ENCODE measurements around the gene MAPK7. TPM values are rescaled to one million over a fixed set of nuclear protein-coding genes. Genes with fewer than 3 reads are reported as not detected.

MAPK7 gene
- polyA plus RNA-seq, 1 of the 3 experiments (the other 2 are of a cell fraction) = 19.1 TPM

- CTCF ChIA-PET = interaction anchor here (0.9 to 2.2 kb wide), 5 partner anchors 8 to 54 kb away, joined by 3 to 9 read pairs (median 4); partner anchors contain the start of gene B9D1
- no peaks in the 10 kb centered on the region for H3K27me3 ChIP-seq (ENCODE audit: insufficient read depth)
- peaks cover 24% of the 10 kb centered on the region for H3F3A ChIP-seq (replicated peaks; ENCODE audit: insufficient read depth)
- peak overlapping the region in 1 of 2 experiments; percentile 58; a peak in 2 of 4 replicates for H3K27ac ChIP-seq (ENCODE audit: low read depth in 2 of 2, low read length in 1 of 2)
- H3K79me2 ChIP-seq (ENCODE audit: insufficient read depth) = peaks cover under 1% of the 10 kb centered on the region; the same call in 1 of the 2 replicates
- peaks cover 8 to 17% of the 10 kb centered on the region in 2 experiments; a peak in 3 of 4 replicates for H3K4me1 ChIP-seq (ENCODE audit: control insufficient read depth in 1 of 2, insufficient read depth in 2 of 2, low read depth in 1 of 2, low read length in 1 of 2)
- no peak for DNase-seq
- H3K4me2 ChIP-seq = 0 out of 2 replicates have a peak overlapping the region, but pooled peaks have one; percentile 36
- no peaks in the 10 kb centered on the region for H3K9me2 ChIP-seq
- POLR2A ChIA-PET = no interaction called here
- H3K9me3 ChIP-seq = no peaks in the 10 kb centered on the region
- TF ChIP-seq FOXM1 (IDR thresholded peaks at IDR 0.05; ENCODE audit: low read depth) (no peak), TAF1 (IDR thresholded peaks at IDR 0.05; ENCODE audit: borderline replicate concordance, low read depth, low read length) (no peak)
- H3K4me3 ChIP-seq (ENCODE audit: low read depth in 2 of 2, low read length in 1 of 2) = no peak overlapping the region
- H4K20me1 ChIP-seq (ENCODE audit: insufficient read depth) = no peaks in the 10 kb centered on the region
- peaks cover 0 to 12% of the 10 kb centered on the region in 2 experiments for H3K36me3 ChIP-seq (replicated peaks in 1 of 2; ENCODE audit: control insufficient read depth in 1 of 2, insufficient read depth in 2 of 2, low read length in 1 of 2)
- WGBS (ENCODE audit: low lambda C conversion rate) = 69% methylated on average over 3 of the region's 3 CpGs
- no peak overlapping the region for H3K9ac ChIP-seq
- H2AFZ ChIP-seq (ENCODE audit: low read depth) = no peak overlapping the region
These were observed 39.3 kb downstream of the MAPK7 start for GRCh38 chr17:19417611-19418010.

DNA sequence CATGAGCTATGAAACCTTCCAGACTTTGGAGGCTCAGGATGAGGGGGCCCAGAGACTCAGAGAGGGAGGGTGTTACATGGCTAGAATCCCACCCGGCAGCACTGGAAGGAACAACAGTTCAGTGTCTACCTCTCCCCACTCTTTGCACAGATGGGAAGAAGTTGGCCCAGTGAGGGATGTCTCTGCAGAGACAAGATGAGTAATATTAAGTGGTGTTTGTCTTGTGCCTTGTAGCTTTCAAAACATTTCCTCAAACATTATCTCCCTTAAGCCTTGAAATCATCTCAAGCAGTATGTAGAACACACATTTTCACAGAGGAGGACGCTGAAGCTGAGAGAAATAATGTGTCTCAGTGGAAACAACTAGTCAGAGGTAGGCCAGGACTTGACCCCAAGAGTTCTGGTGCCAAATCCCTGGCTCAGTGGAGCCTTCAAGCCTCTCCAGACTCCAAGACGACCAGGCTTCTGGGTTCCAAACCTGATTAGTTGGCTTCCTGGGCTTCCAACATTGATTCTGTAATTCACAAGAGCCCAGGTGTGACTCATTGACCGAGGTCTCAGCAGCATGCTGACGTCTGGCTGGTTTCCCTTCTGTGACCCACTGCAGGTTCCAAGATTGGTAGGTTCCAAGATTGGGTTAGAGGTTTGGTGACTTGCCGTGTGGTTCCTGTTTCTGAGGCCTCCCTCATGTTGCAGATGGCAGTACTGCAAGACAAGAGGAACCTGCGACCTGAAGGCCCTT lies 40.1 kb downstream of the MAPK7 start:
- Histone ChIP-seq H3K4me2 (peak overlapping the region; percentile 36; the same call in 1 of the 2 replicates), H3K9me3 (no peaks in the 10 kb centered on the region), H3K27me3 (ENCODE audit: insufficient read depth) (no peaks in the 10 kb centered on the region), H2AFZ (ENCODE audit: low read depth) (no peak overlapping the region), H4K20me1 (ENCODE audit: insufficient read depth) (no peaks in the 10 kb centered on the region), H3K27ac (ENCODE audit: low read depth in 2 of 2, low read length in 1 of 2) (peak overlapping the region in 1 of 2 experiments; percentile 58; a peak in 2 of 4 replicates), H3K36me3 (replicated peaks in 1 of 2; ENCODE audit: control insufficient read depth in 1 of 2, insufficient read depth in 2 of 2, low read length in 1 of 2) (peaks cover 0 to 12% of the 10 kb centered on the region in 2 experiments), H3K9me2 (no peaks in the 10 kb centered on the region), H3K4me1 (ENCODE audit: control insufficient read depth in 1 of 2, insufficient read depth in 2 of 2, low read depth in 1 of 2, low read length in 1 of 2) (peaks cover 5 to 17% of the 10 kb centered on the region in 2 experiments; a peak in 3 of 4 replicates), H3K79me2 (ENCODE audit: insufficient read depth) (no peaks in the 10 kb centered on the region), H3K4me3 (ENCODE audit: low read depth in 2 of 2, low read length in 1 of 2) (no peak overlapping the region), H3K9ac (no peak overlapping the region), H3F3A (replicated peaks; ENCODE audit: insufficient read depth) (peaks cover 24% of the 10 kb centered on the region)
- TF ChIP-seq, protein P1, sequence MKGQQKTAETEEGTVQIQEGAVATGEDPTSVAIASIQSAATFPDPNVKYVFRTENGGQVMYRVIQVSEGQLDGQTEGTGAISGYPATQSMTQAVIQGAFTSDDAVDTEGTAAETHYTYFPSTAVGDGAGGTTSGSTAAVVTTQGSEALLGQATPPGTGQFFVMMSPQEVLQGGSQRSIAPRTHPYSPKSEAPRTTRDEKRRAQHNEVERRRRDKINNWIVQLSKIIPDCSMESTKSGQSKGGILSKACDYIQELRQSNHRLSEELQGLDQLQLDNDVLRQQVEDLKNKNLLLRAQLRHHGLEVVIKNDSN (IDR thresholded peaks at IDR 0.05; ENCODE audit: borderline replicate concordance, low read depth) = no peak
- 0 out of 2 replicates have a peak, but pooled peaks have one; percentile 18 for TF ChIP-seq FOSL2 (IDR thresholded peaks at IDR 0.05; ENCODE audit: borderline replicate concordance, low read depth)
- WGBS (ENCODE audit: low lambda C conversion rate) = 61% methylated on average over 6 of the region's 7 CpGs
- DNase-seq = no peak
- ChIA-PET CTCF (interaction anchor here (0.9 to 2.2 kb wide), 3 partner anchors 8 to 55 kb away, joined by 4 to 9 read pairs (median 4); partner anchors contain the start of gene B9D1), POLR2A (interaction anchor here (1.3 kb wide), 1 partner anchor 40 kb away, joined by 3 read pairs; the partner anchor contains the start of gene MAPK7)

DNA sequence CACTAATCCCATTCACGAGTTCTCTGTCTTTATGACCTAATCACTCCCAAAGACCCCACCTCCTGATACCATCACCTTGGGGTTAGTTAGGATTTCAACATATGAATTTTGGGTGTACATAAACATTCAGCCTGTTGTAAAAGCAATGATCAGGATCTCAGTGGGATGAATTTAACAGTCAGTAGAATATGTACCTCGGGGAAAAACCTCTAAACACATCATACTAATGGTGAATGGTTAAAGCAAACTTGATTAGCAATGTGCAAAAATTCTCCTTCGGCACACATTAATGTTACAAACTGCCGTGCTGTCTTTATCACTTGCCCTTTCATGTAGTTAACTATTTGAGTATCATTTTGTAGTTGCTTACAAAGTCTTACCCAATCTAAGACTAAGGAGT lies 42.9 kb downstream of the MAPK7 start:
- Histone ChIP-seq H3K27ac (ENCODE audit: low read depth in 2 of 2, low read length in 1 of 2) (no peak overlapping the region), H2AFZ (ENCODE audit: low read depth) (no peak overlapping the region; the same call in 1 of the 2 replicates), H3K9me3 (no peaks in the 10 kb centered on the region), H4K20me1 (ENCODE audit: insufficient read depth) (no peaks in the 10 kb centered on the region), H3K27me3 (ENCODE audit: insufficient read depth) (no peaks in the 10 kb centered on the region), H3K4me3 (ENCODE audit: low read depth in 2 of 2, low read length in 1 of 2) (no peak overlapping the region), H3K79me2 (ENCODE audit: insufficient read depth) (no peaks in the 10 kb centered on the region), H3K4me1 (ENCODE audit: control insufficient read depth in 1 of 2, insufficient read depth in 2 of 2, low read depth in 1 of 2, low read length in 1 of 2) (peaks cover 0 to 17% of the 10 kb centered on the region in 2 experiments; a peak in 2 of 4 replicates), H3F3A (replicated peaks; ENCODE audit: insufficient read depth) (peaks cover 24% of the 10 kb centered on the region), H3K36me3 (replicated peaks in 1 of 2; ENCODE audit: control insufficient read depth in 1 of 2, insufficient read depth in 2 of 2, low read length in 1 of 2) (no peaks in the 10 kb centered on the region), H3K9me2 (no peaks in the 10 kb centered on the region), H3K9ac (no peak overlapping the region), H3K4me2 (no peak overlapping the region)
- WGBS (ENCODE audit: low lambda C conversion rate) = 84% methylated on average over 4 of the region's 4 CpGs
- POLR2A ChIA-PET = no interaction called here
- CTCF ChIA-PET = interaction anchor here (1.9 kb wide), 1 partner anchor 58 kb away, joined by 7 read pairs; the partner anchor contains the start of gene B9D1
- DNase-seq = no peak
- TF ChIP-seq FOXM1 (IDR thresholded peaks at IDR 0.05; ENCODE audit: low read depth) (no peak), ELF1 (IDR thresholded peaks at IDR 0.05) (no peak), RXRA (IDR thresholded peaks at IDR 0.05; ENCODE audit: borderline replicate concordance, low read depth) (no peak), REST (IDR thresholded peaks at IDR 0.05; ENCODE audit: low read depth, low read length) (no peak), YY1 (IDR thresholded peaks at IDR 0.05; ENCODE audit: low read depth) (no peak), RFX5 (IDR thresholded peaks at IDR 0.05; ENCODE audit: low read length) (no peak), NFIC (IDR thresholded peaks at IDR 0.05; ENCODE audit: borderline replicate concordance) (no peak), POLR2AphosphoS5 (IDR thresholded peaks at IDR 0.05; ENCODE audit: low read depth, low read length) (no peak), TEAD4 (IDR thresholded peaks at IDR 0.05; ENCODE audit: borderline replicate concordance, insufficient read depth) (no peak), NRF1 (IDR thresholded peaks at IDR 0.05; ENCODE audit: low read depth, low read length) (no peak), TAF1 (IDR thresholded peaks at IDR 0.05; ENCODE audit: borderline replicate concordance, low read depth, low read length) (no peak), IRF3 (IDR thresholded peaks at IDR 0.05; ENCODE audit: low read depth, low read length) (no peak)

Measured in SK-N-SH (cell line).